Mesothelial cell of epicardium (in vitro differentiated cells): ENCODE results near the gene LCNL1. TPM values are rescaled to one million over a fixed set of nuclear protein-coding genes. Genes with fewer than 3 reads are reported as not detected.

Experiments used
- DNase-seq, 2 experiments: peaks; one replicate each; pipeline ENCODE4 v3.0.0; 2021; ENCODE audit warnings: low spot score in 2 of 2; ENCODE audit not compliant: unreplicated experiment in 2 of 2
- H3K27ac Mint-ChIP-seq: 2 replicates; pipeline ENCODE4 v1.8.0; 2021; ENCODE audit warnings: mixed read lengths
- H3K27me3 Mint-ChIP-seq: 2 replicates; pipeline ENCODE4 v1.8.0; 2021; ENCODE audit warnings: low read depth, mixed read lengths
- H3K36me3 Mint-ChIP-seq: 2 replicates; pipeline ENCODE4 v1.8.0; 2021; ENCODE audit warnings: mixed read lengths
- H3K4me1 Mint-ChIP-seq: 2 replicates; pipeline ENCODE4 v1.8.0; 2021; ENCODE audit warnings: mixed read lengths
- H3K4me3 Mint-ChIP-seq: 2 replicates; pipeline ENCODE4 v1.8.0; 2021; ENCODE audit warnings: mild to moderate bottlenecking, moderate library complexity, mixed read lengths
- H3K9me3 Mint-ChIP-seq: 2 replicates; pipeline ENCODE4 v1.8.0; 2021; ENCODE audit warnings: mixed read lengths
- CTCF ChIP-seq: fragments of 200-600 bp; sonication (generic); IDR thresholded peaks from one replicate; pipeline ENCODE4 v1.5.0; 2021; ENCODE audit warnings: antibody characterized with exemption; ENCODE audit not compliant: unreplicated experiment
- total RNA-seq: library from RNA; stranded (reverse); gene quantifications from 3 replicates; pipeline ENCODE4 v1.2.1, GENCODE V29; 2021

The LCNL1 gene
- total RNA-seq, 1 donor from 2014 or later = 5.5 TPM

- no peak for TF ChIP-seq CTCF
- Mint-ChIP-seq H3K36me3 (no peaks in the 10 kb centered on the region), H3K9me3 (no peaks in the 10 kb centered on the region), H3K4me3 (no peak overlapping the region), H3K4me1 (peaks cover 5% of the 10 kb centered on the region), H3K27ac (no peak overlapping the region), H3K27me3 (peaks cover 10% of the 10 kb centered on the region)
- no peak for DNase-seq
Observed at GRCh38 chr9:136973618-136974617, 8.9 kb upstream of the LCNL1 start.

- Mint-ChIP-seq H3K4me3 (no peak overlapping the region), H3K27me3 (peaks cover 10% of the 10 kb centered on the region), H3K27ac (no peak overlapping the region), H3K9me3 (no peaks in the 10 kb centered on the region), H3K36me3 (no peaks in the 10 kb centered on the region), H3K4me1 (peaks cover 4% of the 10 kb centered on the region)
- DNase-seq = no peak
- TF ChIP-seq CTCF = no peak
Observed at GRCh38 chr9:136974817-136975535, 7.8 kb upstream of the LCNL1 start.

GRCh38 chr9:136975644-136976043 is 7.1 kb upstream of the LCNL1 start:
- Mint-ChIP-seq H3K4me3 (no peak overlapping the region), H3K4me1 (peaks cover 2% of the 10 kb centered on the region), H3K9me3 (no peaks in the 10 kb centered on the region), H3K27ac (no peak overlapping the region), H3K36me3 (no peaks in the 10 kb centered on the region), H3K27me3 (peaks cover 10% of the 10 kb centered on the region)
- DNase-seq = no peak
- no peak for TF ChIP-seq CTCF

GRCh38 chr9:136977223-136977622 is 5.6 kb upstream of the LCNL1 start, which contains the start of gene PTGDS:
Gene PTGDS, plus strand, starts transcription at chr9:136977504. Its CDS starts 75 bp downstream, at chr9:136977579.
- Mint-ChIP-seq H3K27ac (no peak within 1 kb of the TSS), H3K4me3 (peak within 1 kb of the TSS; percentile 63), H3K36me3 (no peaks in the 10 kb centered on the region), H3K9me3 (no peaks in the 10 kb centered on the region), H3K27me3 (peaks cover 10% of the 10 kb centered on the region), H3K4me1 (peaks cover 2% of the 10 kb centered on the region)
- no peak for DNase-seq
- no peak for TF ChIP-seq CTCF

- TF ChIP-seq CTCF = no peak
- no peak overlapping the region for H3K27ac Mint-ChIP-seq
- DNase-seq = no peak
- no peaks in the 10 kb centered on the region for H3K9me3 Mint-ChIP-seq
- no peaks in the 10 kb centered on the region for H3K36me3 Mint-ChIP-seq
- peaks cover 10% of the 10 kb centered on the region for H3K27me3 Mint-ChIP-seq
- H3K4me1 Mint-ChIP-seq = peaks cover 2% of the 10 kb centered on the region
- H3K4me3 Mint-ChIP-seq = peak overlapping the region; percentile 63
Observed at GRCh38 chr9:136977649-136978072, 5.1 kb upstream of the LCNL1 start.
